Central memory CD4-positive, alpha-beta T cell (primary cell): ENCODE measurements around the gene TEX19.
"Not testable (repeated sequence)": the region's sequence is repeated elsewhere in the genome, so short reads cannot be mapped to it uniquely, and the experiment has no call there.

Experiments used
- DNase-seq: peaks from one replicate; pipeline ENCODE4 v3.0.0; 2022

Gene TEX19

DNA sequence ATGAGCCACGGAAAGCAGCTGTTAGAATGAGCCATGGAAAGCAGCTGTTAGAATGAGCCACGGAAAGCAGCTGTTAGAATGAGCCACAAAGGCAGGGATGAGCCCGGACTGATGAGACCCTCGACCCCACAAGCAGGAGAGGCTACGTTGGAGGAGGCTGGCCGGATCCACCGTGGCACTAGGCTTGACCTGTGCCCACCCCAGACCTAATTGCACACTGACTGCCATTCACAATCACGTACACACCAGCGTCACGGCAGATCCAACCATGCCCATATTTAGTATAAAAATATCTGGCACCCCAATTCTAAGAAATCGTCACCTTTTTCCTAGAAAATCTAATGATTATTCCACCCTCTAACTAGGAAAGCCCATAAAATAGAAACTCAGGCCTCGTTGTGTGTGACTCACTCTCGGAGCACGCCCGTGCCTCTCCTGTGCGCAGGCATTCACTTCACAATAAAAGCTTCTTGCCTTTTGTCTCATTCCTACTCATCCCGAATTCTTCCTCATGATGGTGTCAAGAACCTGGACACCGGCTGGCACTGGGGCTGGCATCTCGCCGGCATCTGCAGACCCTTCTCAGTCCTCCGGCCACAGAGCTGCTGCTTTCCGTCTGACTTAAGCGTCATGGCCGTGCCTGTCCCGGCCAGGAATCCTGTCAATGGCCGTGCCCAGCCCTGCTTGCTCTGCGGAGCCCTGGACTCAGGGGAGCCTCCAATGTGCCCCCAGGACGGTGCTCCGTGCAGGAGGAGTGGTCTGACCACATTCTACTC is 20.0 kb upstream of the TEX19 start:
- no peak for DNase-seq

- no peak for DNase-seq
Observed at GRCh38 chr17:82339634-82340580, 19.1 kb upstream of the TEX19 start.

GRCh38 chr17:82342361-82343079 is 16.5 kb upstream of the TEX19 start:
- no peak for DNase-seq

GRCh38 chr17:82343560-82343959 is 15.5 kb upstream of the TEX19 start:
- no peak for DNase-seq

DNA sequence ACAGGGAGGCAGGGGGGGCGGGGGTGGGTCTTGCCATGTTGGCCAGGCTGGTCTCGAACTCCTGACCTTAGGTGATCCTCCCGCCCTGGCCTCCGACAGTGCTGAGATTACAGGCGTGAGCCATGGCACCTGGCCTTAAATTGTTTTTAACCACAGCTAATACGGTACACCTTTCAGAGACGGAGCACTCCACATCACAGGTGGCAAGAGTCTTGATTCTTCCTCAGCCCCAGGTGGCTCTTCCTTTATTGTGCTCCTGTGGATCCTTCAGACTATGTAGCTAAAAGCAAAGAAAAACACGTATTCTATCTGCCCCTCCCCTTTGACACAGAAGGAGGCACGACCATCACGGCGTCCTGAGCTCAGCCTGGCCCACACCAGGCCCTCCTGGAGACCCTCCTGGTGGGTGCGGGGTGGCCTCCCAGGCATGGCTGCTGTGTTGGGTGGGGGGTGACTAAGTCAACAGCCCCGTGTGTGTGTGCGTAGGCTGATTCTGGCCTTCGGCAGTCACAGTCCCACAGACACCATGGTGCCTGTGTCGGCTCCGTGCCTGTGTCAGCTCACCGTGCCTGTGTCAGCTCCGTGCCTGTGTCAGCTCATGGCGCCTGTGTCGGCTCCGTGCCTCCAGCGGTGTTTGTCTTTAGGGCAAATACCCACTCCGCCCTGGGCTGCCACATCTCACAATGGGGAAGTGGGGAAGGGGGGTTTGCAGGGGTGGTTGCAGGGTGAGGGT is 14.7 kb upstream of the TEX19 start:
- DNase-seq: no peak

DNA sequence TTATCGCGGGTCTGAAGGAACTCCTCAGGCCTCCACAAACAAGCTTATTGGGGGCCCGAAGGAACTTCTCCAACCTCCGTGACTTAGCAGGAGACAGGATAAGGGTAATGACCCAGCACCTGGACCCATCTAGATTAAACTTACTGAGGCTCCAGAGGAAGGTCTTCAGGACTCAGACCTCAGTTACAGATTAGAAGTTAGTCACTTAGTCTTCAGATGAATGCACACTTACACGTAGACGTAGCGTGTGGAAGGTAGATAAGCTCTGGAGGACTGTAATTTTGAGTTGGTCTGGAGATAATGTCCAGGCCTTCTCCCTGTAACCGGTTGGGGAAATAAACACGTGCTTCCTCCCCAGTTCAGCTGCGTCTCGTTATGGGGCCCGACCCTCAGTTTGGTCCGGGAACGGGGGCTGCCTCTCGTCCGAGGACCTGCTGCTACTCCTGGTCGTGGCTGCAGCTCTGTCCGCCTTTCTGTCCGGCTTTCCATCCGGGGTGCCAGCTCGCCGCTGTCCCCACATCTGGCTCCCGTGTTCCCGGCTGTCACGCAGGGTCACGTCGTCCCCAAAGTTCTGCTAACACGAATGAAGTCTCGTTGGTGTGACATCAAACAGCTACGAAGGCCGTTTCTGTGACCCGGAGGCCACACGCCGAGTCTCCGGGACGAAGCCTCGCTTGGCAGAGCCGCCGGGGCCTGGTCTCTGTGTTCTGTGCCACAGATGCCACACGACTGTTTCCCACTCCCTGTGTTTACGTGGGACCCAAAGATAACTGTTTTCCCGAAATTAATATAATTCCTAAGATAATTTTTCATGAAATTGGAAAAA is 13.7 kb upstream of the TEX19 start:
- no peak for DNase-seq

DNA sequence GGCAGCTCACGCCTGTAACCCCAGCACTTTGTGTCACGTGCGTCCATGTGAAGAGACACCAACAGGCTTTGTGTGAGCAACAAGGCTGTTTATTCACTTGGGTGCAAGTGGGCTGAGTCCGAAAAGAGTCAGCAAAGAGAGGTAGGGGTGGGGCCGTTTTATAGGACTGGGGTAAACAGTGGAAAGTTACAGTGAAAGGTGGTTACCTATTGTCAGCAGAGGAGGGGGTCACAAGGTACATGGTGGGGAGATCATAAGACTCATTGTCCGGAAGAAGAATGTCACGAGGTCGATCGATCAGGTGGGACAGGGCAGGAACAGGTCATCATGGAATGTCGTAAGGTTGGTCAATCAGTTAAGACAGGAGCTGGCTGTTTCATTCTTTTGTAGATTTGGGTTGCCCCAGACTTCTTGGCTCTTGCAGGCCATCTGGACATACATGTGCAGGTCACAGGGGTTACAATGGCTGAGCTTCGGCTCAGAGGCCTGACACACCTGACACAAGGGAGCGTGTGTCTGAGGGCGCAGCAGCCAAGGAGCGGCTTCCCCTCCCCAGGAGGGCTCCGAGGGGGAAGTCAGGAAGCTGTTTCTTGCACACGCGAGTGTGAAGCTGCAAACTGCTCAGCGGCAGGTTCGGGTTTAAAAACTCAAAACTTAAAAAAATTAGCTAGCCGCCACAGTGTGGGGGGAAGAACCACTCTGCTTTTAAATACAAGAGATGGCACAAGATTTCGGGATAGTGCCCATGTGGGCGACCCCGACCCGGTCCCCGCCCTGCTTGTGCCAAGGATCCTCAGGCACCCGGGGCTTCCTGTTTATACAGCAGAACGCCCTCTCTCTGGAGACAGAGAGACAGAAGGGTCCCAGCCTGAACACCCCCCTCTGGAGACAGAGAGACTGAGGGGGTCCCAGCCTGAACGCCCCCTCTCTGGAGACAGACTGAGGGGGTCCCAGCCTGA is 12.4 kb upstream of the TEX19 start:
- no peak for DNase-seq

DNA sequence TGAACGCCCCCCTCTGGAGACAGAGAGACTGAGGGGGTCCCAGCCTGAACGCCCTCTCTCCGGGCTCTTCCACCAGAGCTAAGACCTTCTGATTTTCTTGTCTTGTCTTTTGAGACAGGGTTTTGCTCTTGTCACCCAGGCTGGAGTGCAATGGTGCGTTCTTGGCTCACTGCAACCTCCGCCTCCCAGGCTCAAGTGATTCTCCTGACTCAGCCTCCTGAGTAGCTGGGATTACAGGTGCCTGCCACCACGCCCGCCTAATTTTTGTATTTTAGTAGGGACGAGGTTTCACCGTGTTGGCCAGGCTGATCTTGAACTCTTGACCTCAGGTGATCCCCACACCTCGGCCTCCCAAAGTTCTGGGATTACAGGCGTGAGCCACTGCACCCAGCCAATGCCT is 11.1 kb upstream of the TEX19 start:
- DNase-seq: not testable (repeated sequence)

DNA sequence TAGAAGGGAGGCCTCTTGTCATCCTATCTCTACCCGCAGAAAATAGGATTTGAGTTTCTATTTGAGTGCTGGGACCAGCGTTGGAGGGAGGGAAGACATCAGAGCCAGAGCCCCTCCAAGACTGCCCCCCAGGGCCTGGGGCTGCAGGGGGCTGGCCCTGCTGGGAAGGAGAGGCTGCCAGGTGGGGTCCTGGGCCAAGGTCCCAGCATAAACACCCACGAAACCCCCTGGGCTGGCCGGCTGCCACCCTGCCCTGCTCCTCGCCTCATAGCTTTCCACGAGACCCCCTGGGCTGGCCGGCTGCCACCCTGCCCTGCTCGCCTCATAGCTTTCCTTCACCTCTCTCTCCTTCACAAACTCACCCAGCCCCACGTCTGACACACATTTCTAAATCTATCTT is 10.6 kb upstream of the TEX19 start:
- DNase-seq: no peak

DNA sequence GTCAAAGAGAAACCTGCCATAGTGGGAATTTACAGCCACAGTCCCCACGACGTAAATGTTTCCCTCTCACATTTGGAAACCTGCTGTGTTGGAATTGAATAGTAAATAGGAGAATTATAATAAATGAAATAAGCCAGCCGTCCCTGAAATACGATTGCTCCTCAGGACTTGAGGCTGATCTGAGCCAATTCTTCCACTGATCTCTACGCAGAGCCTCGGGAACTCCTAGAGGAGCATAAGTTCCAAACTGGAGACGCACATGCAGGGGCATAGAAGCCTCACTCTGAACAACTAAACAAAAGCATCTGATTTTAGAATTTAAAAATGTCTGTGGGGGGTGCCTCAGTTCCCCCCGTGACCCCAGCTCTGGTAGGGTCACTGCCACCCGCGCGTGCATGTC is 10.2 kb upstream of the TEX19 start:
- DNase-seq: no peak

GRCh38 chr17:82349287-82349701 is 9.8 kb upstream of the TEX19 start:
- no peak for DNase-seq

GRCh38 chr17:82350182-82351030 is 8.6 kb upstream of the TEX19 start:
- no peak for DNase-seq

DNA sequence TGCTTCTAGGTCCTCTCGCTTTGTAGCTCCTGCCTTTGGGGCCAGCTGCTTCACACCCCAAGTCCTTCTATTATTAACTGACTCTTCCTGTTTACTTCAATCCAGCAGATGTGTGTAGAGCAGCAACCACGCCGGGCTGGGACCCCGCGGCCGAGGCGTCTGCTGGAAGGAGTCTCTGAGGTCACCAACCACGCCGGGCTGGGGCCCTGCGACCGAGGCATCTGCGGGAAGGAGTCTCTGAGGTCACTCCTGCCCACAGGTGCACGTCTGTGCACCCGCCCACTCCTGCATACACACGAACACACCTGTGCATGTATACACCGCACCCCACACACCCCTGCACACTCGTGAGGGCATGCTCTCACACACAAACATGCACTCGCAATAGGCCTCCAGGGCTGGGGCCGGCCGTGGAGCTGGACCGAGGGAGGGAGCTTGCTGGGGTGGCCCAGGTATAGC is 7.8 kb upstream of the TEX19 start:
- DNase-seq: no peak

- DNase-seq: peak; percentile 75
Observed at GRCh38 chr17:82351713-82352488, 7.1 kb upstream of the TEX19 start.

DNA sequence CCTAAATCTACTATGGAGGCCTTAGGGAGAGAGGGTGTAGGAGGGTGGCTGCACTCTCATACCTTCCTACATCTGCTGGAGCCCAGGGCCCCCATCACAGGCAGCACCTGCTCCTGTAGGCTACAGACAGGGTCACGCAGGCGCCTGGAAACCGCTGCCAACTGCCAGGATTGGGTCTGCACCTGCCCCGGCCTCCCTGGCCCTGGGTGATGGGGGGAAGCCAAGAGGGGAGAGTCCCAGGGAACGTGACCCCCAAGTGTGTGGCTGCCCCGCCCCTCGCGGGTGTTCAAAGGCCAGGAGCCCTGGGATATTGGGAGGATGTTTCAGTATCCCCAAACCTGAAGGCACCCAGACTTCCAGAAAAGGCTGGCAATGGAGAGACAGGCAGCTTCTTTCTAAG is 5.6 kb upstream of the TEX19 start:
- DNase-seq: no peak

DNA sequence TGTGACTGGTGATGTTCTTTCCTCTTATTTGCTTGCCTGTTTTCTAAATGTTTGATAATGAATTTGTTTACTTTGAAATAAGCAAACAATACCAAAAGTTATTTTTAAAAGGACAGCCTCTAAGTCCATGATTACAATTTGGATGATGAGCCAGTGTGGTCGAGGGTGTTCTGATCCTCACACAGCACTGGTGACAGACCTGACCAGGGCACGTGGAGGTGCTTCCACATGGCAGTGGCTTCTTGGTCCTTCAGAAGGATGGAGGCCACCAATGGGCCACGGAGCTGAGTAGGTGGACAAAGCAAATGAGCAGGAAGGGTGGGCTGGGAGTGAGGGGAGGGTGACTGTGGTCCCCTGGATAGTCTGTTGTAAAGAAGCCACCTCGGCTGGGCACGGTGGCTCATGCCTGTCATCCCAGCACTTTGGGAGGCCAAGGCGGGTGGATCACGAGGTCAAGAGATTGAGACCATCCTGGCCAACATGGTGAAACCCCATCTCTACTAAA is 4.2 kb upstream of the TEX19 start:
- DNase-seq: no peak

DNA sequence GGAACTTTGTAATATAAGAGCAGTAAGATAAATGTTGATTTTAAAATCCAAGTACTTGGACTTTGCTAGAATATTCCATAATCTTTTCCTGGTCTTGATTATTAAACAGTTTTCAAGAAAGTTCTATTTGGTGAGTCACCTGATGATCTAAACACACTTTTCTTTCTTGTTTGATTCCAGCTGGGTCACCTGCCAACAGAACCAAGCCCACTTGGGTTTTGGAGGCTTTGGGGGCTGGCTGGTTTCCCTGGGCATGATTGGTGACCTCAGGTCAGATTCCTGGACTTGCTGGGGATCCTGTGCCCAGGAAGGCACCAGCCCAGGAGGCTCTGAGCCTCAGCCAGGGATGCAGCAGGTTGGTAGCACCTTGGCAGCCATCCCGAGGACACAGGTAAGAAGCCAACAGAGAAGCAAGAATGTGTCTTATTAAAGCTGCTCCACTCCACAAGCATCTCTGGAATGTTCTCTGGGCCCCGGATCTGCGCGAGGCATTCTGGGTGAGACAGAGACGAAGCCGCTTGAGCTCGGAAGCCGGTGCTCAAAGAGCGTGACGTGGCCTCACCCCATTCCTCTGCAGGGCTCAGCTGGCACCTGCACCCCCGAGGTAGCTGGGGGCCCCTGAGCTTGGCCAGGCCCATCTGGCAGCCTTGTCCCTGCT is 3.1 kb upstream of the TEX19 start:
- DNase-seq: no peak
